Lung (tissue), 12 donors: Measurements from ENCODE around the gene PRR12. TPM values are rescaled to one million over a fixed set of nuclear protein-coding genes. Genes with fewer than 3 reads are reported as not detected.

Experiments used
- ATAC-seq: fragments of 200-7000 bp; cut with Tn5 transposase; one replicate; pipeline ENCODE4 v1.9.1; 2020; ENCODE audit warnings: moderate number of reproducible peaks; ENCODE audit not compliant: insufficient read depth, low FRiP score
- DNase-seq, 3 donors: peaks; one replicate each; pipeline ENCODE4 v3.0.0-alpha.2; 2013 to 2017
- H3K27ac ChIP-seq, 2 donors: one replicate each; pipeline ENCODE4 v1.5.1; 2013; ENCODE audit warnings: mild to moderate bottlenecking in 2 of 2, moderate library complexity in 2 of 2, control low read depth in 1 of 2, inconsistent platforms in 1 of 2, low read depth in 1 of 2, low read length in 1 of 2
- H3K27me3 ChIP-seq, 3 donors: one replicate each; pipeline ENCODE4 v1.5.1; 2013; ENCODE audit warnings: low read length in 2 of 3; ENCODE audit not compliant: control insufficient read depth in 3 of 3, insufficient read depth in 3 of 3
- H3K36me3 ChIP-seq, 4 donors: one replicate each; pipeline ENCODE4 v1.5.1; 2013; ENCODE audit warnings: low read length in 4 of 4, mild to moderate bottlenecking in 1 of 4, moderate library complexity in 1 of 4; ENCODE audit not compliant: control insufficient read depth in 4 of 4, insufficient read depth in 4 of 4
- H3K4me1 ChIP-seq, 5 donors: one replicate each; pipeline ENCODE4 v1.5.1; 2013; ENCODE audit warnings: low read length in 5 of 5, mild to moderate bottlenecking in 2 of 5, moderate library complexity in 1 of 5; ENCODE audit not compliant: control insufficient read depth in 5 of 5, insufficient read depth in 5 of 5
- H3K4me3 ChIP-seq: one replicate; pipeline ENCODE4 v1.5.1; 2013; ENCODE audit warnings: mild to moderate bottlenecking, control low read depth, moderate library complexity
- H3K9ac ChIP-seq, 2 donors: one replicate each; pipeline ENCODE4 v1.5.1; 2013; ENCODE audit warnings: low read length in 2 of 2, control low read depth in 1 of 2; ENCODE audit not compliant: insufficient read depth in 1 of 2
- H3K9me3 ChIP-seq, 4 donors: one replicate each; pipeline ENCODE4 v1.5.1; 2013; ENCODE audit warnings: low read length in 3 of 4, mild to moderate bottlenecking in 1 of 4, moderate library complexity in 1 of 4; ENCODE audit not compliant: control insufficient read depth in 4 of 4, insufficient read depth in 3 of 4
- CTCF ChIP-seq: IDR thresholded peaks from 2 replicates; pipeline ENCODE4 v1.5.1; 2012; ENCODE audit warnings: mild to moderate bottlenecking; ENCODE audit errors: control extremely low read depth, extremely low read depth
- WGBS, 2 donors: extraction: QIAGEN DNeasy Blood & Tissue Kit; methylation state at CpG; one replicate each; pipeline ENCODE4 v1.1.7; 2013; 5-methylcytosine and 5-hydroxymethylcytosine counted together
- polyA plus RNA-seq, 2 donors: library from polyadenylated mRNA; stranded (reverse); fragments of 200-250 nt; gene quantifications; one replicate each; pipeline ENCODE4 v1.2.1, GENCODE V29; 2013
- total RNA-seq, 2 donors: library from RNA; depleted of rRNA in 1 of 2; stranded (reverse); fragments of >200 nt in 1 of 2; gene quantifications; one replicate each; pipeline ENCODE4 v1.2.1, GENCODE V29; 2014 to 2021
- donor health status: control.
- donor health status: control.
- donor health status: Bipolar disorder and iron deficiency.
- donor health status: healthy.
- donor health status: DM: yes; HTN: yes; CAD: no.

The PRR12 gene
- total and polyA plus RNA-seq, 4 donors = 7.6 to 32.4 (median 16.8) TPM

- H3K9me3 ChIP-seq = no peaks in the 10 kb centered on the region
- ATAC-seq (no peak), DNase-seq (no peak)
- no peak for TF ChIP-seq CTCF
- no peak overlapping the region for H3K4me3 ChIP-seq
- no peaks in the 10 kb centered on the region for H3K27me3 ChIP-seq
- H3K27ac ChIP-seq = no peak overlapping the region
- H3K36me3 ChIP-seq = peaks cover 11 to 91% (median 48%) of the 10 kb centered on the region in 4 donors
- no peaks in the 10 kb centered on the region for H3K4me1 ChIP-seq
- no peak overlapping the region for H3K9ac ChIP-seq
- WGBS, 2 donors = 89 to 99% methylated on average over 10 to 15 of the region's 15 CpGs
Measured at GRCh38 chr19:49658139-49658517, 67.1 kb downstream of the PRR12 start.

- Histone ChIP-seq H3K36me3 (peaks cover 11 to 84% (median 47%) of the 10 kb centered on the region in 4 donors), H3K4me1 (peaks cover 0 to 2% (median 0%) of the 10 kb centered on the region in 5 donors), H3K9ac (no peak overlapping the region), H3K27ac (no peak overlapping the region), H3K27me3 (no peaks in the 10 kb centered on the region), H3K9me3 (no peaks in the 10 kb centered on the region), H3K4me3 (no peak overlapping the region)
- ATAC-seq (no peak), DNase-seq (no peak)
- TF ChIP-seq CTCF = no peak
- 92 to 93% methylated on average over 11 to 12 of the region's 12 CpGs for WGBS, 2 donors
Measured at GRCh38 chr19:49658566-49659442, 67.8 kb downstream of the PRR12 start.

- peaks cover 11 to 70% (median 40%) of the 10 kb centered on the region in 4 donors for H3K36me3 ChIP-seq
- no peak for ATAC-seq
- no peaks in the 10 kb centered on the region for H3K9me3 ChIP-seq
- H3K4me1 ChIP-seq = peaks cover 0 to 6% (median 0%) of the 10 kb centered on the region in 5 donors
- H3K9ac ChIP-seq = no peak overlapping the region
- no peak overlapping the region for H3K4me3 ChIP-seq
- DNase-seq = peak in 1 of 3 donors; percentile 9
- no peak overlapping the region for H3K27ac ChIP-seq
- TF ChIP-seq CTCF = no peak
- 89 to 91% methylated on average over 15 of the region's 15 CpGs for WGBS, 2 donors
- H3K27me3 ChIP-seq = no peaks in the 10 kb centered on the region
Measured at GRCh38 chr19:49660338-49660961, 69.5 kb downstream of the PRR12 start.
